Trophoblast cell (in vitro differentiated cells and primary cell): Measurements from ENCODE around the gene GPR179.
A peak's percentile ranks its signal among the peaks of the same experiment; 100 is the strongest.
"Not testable (repeated sequence)": the region's sequence is repeated elsewhere in the genome, so short reads cannot be mapped to it uniquely, and the experiment has no call there.

Experiments used
- DNase-seq, 2 donors: peaks; one replicate each; pipeline ENCODE4 v3.0.0-alpha.2; 2016
- H2AFZ ChIP-seq: 2 replicates; pipeline ENCODE4 v1.6.1; 2013; ENCODE audit warnings: low read length, moderate library complexity, mild to moderate bottlenecking; ENCODE audit not compliant: insufficient read depth, poor library complexity
- H2AK5ac ChIP-seq: 2 replicates; pipeline ENCODE4 v1.6.1; 2013; ENCODE audit warnings: mild to moderate bottlenecking, low read length
- H2BK120ac ChIP-seq: 2 replicates; pipeline ENCODE4 v1.6.1; 2013; ENCODE audit warnings: low read length, mild to moderate bottlenecking, moderate library complexity; ENCODE audit not compliant: insufficient read depth, poor library complexity
- H2BK12ac ChIP-seq: 2 replicates; pipeline ENCODE4 v1.6.1; 2013; ENCODE audit warnings: mild to moderate bottlenecking, low read length, moderate library complexity
- H2BK5ac ChIP-seq: 2 replicates; pipeline ENCODE4 v1.6.1; 2013; ENCODE audit warnings: low read length, low read depth, moderate library complexity, mild to moderate bottlenecking; ENCODE audit not compliant: poor library complexity
- H3K14ac ChIP-seq: 2 replicates; pipeline ENCODE4 v1.6.1; 2013; ENCODE audit warnings: mild to moderate bottlenecking, low read length
- H3K18ac ChIP-seq: 2 replicates; pipeline ENCODE4 v1.6.1; 2013; ENCODE audit warnings: mild to moderate bottlenecking, low read length
- H3K23ac ChIP-seq: 2 replicates; pipeline ENCODE4 v1.6.1; 2013; ENCODE audit warnings: low read length
- H3K27ac ChIP-seq: 2 replicates; pipeline ENCODE4 v1.5.1; 2013; ENCODE audit warnings: low read depth, mild to moderate bottlenecking, inconsistent platforms, low read length, moderate library complexity
- H3K27me3 ChIP-seq: 2 replicates; pipeline ENCODE4 v1.6.1; 2013; ENCODE audit warnings: inconsistent platforms, mild to moderate bottlenecking, low read length, moderate library complexity; ENCODE audit not compliant: insufficient read depth
- H3K36me3 ChIP-seq, 2 experiments: 1 replicate in 1 of 2; 2 replicates in 1 of 2; pipeline ENCODE4 v1.6.1; 2013; ENCODE audit warnings: low read length in 2 of 2, mild to moderate bottlenecking in 2 of 2, moderate library complexity in 1 of 2; ENCODE audit not compliant: insufficient read depth in 2 of 2, control insufficient read depth in 1 of 2
- H3K4ac ChIP-seq: 2 replicates; pipeline ENCODE4 v1.6.1; 2013; ENCODE audit warnings: low read depth, mild to moderate bottlenecking, low read length, moderate library complexity
- H3K4me1 ChIP-seq, 2 experiments: 1 replicate in 1 of 2; 2 replicates in 1 of 2; pipeline ENCODE4 v1.6.1; 2013; ENCODE audit warnings: low read length in 2 of 2, mild to moderate bottlenecking in 2 of 2, moderate library complexity in 1 of 2; ENCODE audit not compliant: insufficient read depth in 2 of 2, control insufficient read depth in 1 of 2
- H3K4me2 ChIP-seq: 2 replicates; pipeline ENCODE4 v1.6.1; 2013; ENCODE audit warnings: inconsistent platforms, mild to moderate bottlenecking, low read length, moderate library complexity
- H3K4me3 ChIP-seq: 2 replicates; pipeline ENCODE4 v1.5.1; 2013; ENCODE audit warnings: mild to moderate bottlenecking, low read depth, low read length, inconsistent platforms
- H3K79me1 ChIP-seq: one replicate; pipeline ENCODE4 v1.6.1; 2013; ENCODE audit warnings: low read length
- H3K79me2 ChIP-seq: 2 replicates; pipeline ENCODE4 v1.6.1; 2013; ENCODE audit warnings: low read length, mild to moderate bottlenecking; ENCODE audit not compliant: control insufficient read depth, insufficient read depth, poor library complexity
- H3K9ac ChIP-seq: 2 replicates; pipeline ENCODE4 v1.6.1; 2013; ENCODE audit warnings: mild to moderate bottlenecking, low read length
- H3K9me3 ChIP-seq: 2 replicates; pipeline ENCODE4 v1.6.1; 2013; ENCODE audit warnings: low read depth, mild to moderate bottlenecking, control low read depth, inconsistent platforms, low read length; ENCODE audit not compliant: insufficient read depth
- H4K12ac ChIP-seq: 2 replicates; pipeline ENCODE4 v1.6.1; 2013; ENCODE audit warnings: low read depth, mild to moderate bottlenecking, low read length, moderate library complexity
- H4K8ac ChIP-seq: 2 replicates; pipeline ENCODE4 v1.6.1; 2013; ENCODE audit warnings: low read depth, mild to moderate bottlenecking, low read length, moderate library complexity
- H4K91ac ChIP-seq: one replicate; pipeline ENCODE4 v1.6.1; 2013; ENCODE audit warnings: low read depth, mild to moderate bottlenecking, low read length, moderate library complexity
- WGBS: extraction: QIAGEN DNeasy Blood & Tissue Kit; methylation state at CpG from one replicate; pipeline ENCODE4 v1.1.7; 2013; ENCODE audit warnings: missing lambda C conversion rate; ENCODE audit not compliant: insufficient read length, insufficient coverage; ENCODE audit errors: extremely low coverage; 5-methylcytosine and 5-hydroxymethylcytosine counted together

GPR179 gene

DNA sequence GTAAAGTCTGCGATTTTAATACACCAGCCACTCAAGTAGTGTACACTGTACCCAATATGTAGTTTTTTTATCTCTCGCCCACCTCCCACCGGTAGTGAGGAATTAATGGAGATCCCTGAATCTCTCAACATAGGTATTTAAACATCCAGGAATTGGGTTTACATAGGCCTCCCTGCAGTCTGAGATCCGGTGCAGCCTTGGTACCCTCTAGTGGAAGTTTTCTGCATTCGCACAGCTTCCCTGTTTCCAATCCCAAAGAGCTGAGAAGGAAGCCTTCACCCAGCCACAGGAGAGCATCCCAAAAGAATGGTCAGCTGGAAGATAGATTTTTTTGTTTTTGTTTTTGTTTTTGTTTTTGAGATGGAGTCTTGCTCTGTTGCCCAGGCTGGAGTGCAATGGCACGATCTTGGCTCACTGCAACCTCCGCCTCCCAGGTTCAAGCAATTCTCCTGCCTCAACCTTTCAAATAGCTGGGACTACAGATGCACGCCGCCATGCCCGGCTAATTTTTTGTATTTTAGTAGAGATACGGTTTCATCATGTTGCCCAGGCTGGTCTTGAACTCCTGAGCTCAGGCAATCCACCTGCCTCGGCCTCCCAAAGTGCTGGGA, 55.4 kb downstream of the GPR179 start:
- H3K9me3 ChIP-seq, H4K91ac ChIP-seq, H3K9ac ChIP-seq, H3K36me3 ChIP-seq, H3K18ac ChIP-seq, H3K4me3 ChIP-seq, H3K27me3 ChIP-seq, H2AK5ac ChIP-seq, H3K4me1 ChIP-seq, H3K23ac ChIP-seq, H3K79me1 ChIP-seq, H4K8ac ChIP-seq, H3K27ac ChIP-seq, H2BK120ac ChIP-seq, H2BK12ac ChIP-seq, H4K12ac ChIP-seq, H2AFZ ChIP-seq, H2BK5ac ChIP-seq, H3K4ac ChIP-seq, H3K14ac ChIP-seq, H3K79me2 ChIP-seq, H3K4me2 ChIP-seq: not testable (repeated sequence)
- peak in 1 of 2 donors; percentile 52 for DNase-seq
- no CpG with 5 or more reads among the region's 12 CpGs for WGBS

- not testable (repeated sequence) for H3K4me1 ChIP-seq, H3K23ac ChIP-seq, H2BK5ac ChIP-seq, H3K9me3 ChIP-seq, H3K79me2 ChIP-seq, H3K36me3 ChIP-seq, H2AK5ac ChIP-seq, H3K14ac ChIP-seq, H3K4me3 ChIP-seq, H2BK12ac ChIP-seq, H3K9ac ChIP-seq, H4K12ac ChIP-seq, H3K79me1 ChIP-seq, H3K27me3 ChIP-seq, H2BK120ac ChIP-seq, H3K4ac ChIP-seq, H2AFZ ChIP-seq, H4K8ac ChIP-seq
- DNase-seq = peak; percentile 46 to 61
- H3K4me2 ChIP-seq = peak overlapping the region; percentile 25
- WGBS = no CpG with 5 or more reads among the region's 11 CpGs
- peak overlapping the region; percentile 35 for H4K91ac ChIP-seq
- H3K27ac ChIP-seq = peak overlapping the region; percentile 77
- peak overlapping the region; percentile 23 for H3K18ac ChIP-seq
These were observed 57.2 kb downstream of the GPR179 start for GRCh38 chr17:38286501-38287091.

- DNase-seq, H3K27me3 ChIP-seq, H2BK120ac ChIP-seq, H3K18ac ChIP-seq, H3K4me1 ChIP-seq, H2AK5ac ChIP-seq, H4K91ac ChIP-seq, H2BK12ac ChIP-seq, H3K27ac ChIP-seq, H3K23ac ChIP-seq, H3K4ac ChIP-seq, H2AFZ ChIP-seq, H3K4me2 ChIP-seq, H3K79me2 ChIP-seq, H3K79me1 ChIP-seq, H4K12ac ChIP-seq, H3K9ac ChIP-seq, H3K14ac ChIP-seq, H4K8ac ChIP-seq, H3K4me3 ChIP-seq, H3K9me3 ChIP-seq, H3K36me3 ChIP-seq, H2BK5ac ChIP-seq: not testable (repeated sequence)
These were observed 57.8 kb downstream of the GPR179 start for GRCh38 chr17:38285994-38286393.
